ENCODE results near the gene KRTAP19-2.

GRCh38 chr21:30502041-30502440, 14.8 kb upstream of the KRTAP19-2 start, which contains the start of gene KRTAP19-5:
- no peak for TF ChIP-seq POLR2A (IDR thresholded peaks at IDR 0.05; ENCODE audit: low read depth)
- no peak for TF ChIP-seq POLR2AphosphoS5 (IDR thresholded peaks at IDR 0.05)
